LNCaP clone FGC (cell line): ENCODE measurements around the gene CCSER2.
"Not testable (repeated sequence)": the region's sequence is repeated elsewhere in the genome, so short reads cannot be mapped to it uniquely, and the experiment has no call there.

Experiments
- DNase-seq: peaks from one replicate; pipeline ENCODE4 v3.0.0-alpha.2; 2011; ENCODE audit warnings: low read depth
- H3K4me3 ChIP-seq: 2 replicates; pipeline ENCODE4 v1.5.1; 2011; ENCODE audit warnings: mild to moderate bottlenecking, low read depth, low read length, control low read depth
- TF ChIP-seq, protein P1 (sequence below): IDR thresholded peaks from 2 replicates; pipeline ENCODE4 v1.5.1; 2012; ENCODE audit warnings: mild to moderate bottlenecking; ENCODE audit not compliant: control insufficient read depth, insufficient read depth; ENCODE audit errors: extremely low read depth

The CCSER2 gene

DNA sequence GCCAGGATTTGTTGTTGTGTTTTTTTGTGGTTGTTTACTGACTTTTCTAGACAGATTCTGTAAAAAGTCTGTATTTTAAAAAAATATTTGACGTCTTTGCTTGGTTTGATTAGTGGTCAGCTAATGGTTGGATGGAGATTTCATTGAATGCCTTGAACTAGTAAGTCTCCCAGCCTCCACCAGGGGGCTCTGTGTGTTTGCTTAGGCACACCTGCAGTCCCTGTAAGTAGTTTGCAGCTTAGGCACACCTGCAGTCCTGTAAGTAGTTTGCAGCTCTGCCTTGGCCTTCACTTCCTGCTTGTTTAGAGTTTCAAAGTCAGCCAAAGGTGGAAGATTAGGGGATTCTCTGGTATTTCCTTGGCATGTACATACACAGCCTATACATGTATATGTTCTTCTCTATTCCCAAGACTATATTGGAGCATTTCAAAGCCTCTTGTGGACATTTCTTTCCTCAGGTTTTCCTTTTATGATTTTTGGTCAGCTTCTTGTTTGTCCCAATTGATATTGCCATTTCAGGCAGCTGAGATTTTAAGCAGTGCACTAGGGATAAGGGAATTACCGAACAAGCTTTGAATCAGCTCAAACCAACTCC is 101.6 kb downstream of the CCSER2 start:
- H3K4me3 ChIP-seq = no peak overlapping the region
- DNase-seq = peak; percentile 60
- TF ChIP-seq, protein P1, sequence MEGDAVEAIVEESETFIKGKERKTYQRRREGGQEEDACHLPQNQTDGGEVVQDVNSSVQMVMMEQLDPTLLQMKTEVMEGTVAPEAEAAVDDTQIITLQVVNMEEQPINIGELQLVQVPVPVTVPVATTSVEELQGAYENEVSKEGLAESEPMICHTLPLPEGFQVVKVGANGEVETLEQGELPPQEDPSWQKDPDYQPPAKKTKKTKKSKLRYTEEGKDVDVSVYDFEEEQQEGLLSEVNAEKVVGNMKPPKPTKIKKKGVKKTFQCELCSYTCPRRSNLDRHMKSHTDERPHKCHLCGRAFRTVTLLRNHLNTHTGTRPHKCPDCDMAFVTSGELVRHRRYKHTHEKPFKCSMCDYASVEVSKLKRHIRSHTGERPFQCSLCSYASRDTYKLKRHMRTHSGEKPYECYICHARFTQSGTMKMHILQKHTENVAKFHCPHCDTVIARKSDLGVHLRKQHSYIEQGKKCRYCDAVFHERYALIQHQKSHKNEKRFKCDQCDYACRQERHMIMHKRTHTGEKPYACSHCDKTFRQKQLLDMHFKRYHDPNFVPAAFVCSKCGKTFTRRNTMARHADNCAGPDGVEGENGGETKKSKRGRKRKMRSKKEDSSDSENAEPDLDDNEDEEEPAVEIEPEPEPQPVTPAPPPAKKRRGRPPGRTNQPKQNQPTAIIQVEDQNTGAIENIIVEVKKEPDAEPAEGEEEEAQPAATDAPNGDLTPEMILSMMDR = peak; percentile 72

DNA sequence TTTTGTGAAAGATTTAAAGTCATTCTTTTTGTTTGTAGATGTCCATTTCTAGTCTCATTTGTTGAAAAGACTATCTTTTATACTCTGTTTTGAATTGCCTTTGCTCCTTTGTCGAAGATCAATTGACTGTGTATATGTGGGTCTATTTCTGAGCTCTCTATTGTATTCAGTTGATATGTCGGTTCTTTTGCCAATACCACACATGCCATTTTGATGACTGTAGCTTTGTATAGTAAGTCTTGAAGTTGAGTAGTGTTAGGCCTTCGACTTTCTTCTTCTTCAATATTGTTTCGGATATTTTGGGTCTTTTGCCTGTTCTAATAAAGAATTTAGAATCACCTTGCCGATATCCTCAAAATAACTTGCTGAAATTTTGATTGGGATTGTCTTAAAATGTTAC is 104.5 kb downstream of the CCSER2 start:
- H3K4me3 ChIP-seq = no peak overlapping the region

DNA sequence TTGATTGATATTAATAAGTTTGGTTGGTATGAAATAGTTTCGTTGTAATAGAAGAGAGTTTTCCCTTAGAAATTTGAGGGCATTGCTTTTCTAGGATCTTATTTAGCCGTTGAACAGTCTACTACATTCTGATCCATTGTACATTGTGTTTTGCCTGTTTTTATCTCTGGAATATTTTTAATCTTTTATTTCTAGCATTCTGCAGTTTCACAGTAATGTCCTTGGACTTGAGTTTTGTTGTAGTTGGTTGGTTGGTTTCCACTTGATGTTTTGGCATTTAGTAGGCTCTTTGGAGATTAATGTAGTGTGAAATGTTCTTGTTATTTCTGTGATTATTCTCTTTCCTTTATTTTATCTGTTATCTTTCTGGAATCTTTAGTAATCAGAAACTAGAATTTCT is 112.4 kb downstream of the CCSER2 start:
- no peak overlapping the region for H3K4me3 ChIP-seq
- TF ChIP-seq, protein P1 = no peak
- DNase-seq = no peak

More for the DNA sequence above, 104.5 kb downstream of the CCSER2 start:
- TF ChIP-seq, protein P1 = no peak
- DNase-seq = no peak

DNA sequence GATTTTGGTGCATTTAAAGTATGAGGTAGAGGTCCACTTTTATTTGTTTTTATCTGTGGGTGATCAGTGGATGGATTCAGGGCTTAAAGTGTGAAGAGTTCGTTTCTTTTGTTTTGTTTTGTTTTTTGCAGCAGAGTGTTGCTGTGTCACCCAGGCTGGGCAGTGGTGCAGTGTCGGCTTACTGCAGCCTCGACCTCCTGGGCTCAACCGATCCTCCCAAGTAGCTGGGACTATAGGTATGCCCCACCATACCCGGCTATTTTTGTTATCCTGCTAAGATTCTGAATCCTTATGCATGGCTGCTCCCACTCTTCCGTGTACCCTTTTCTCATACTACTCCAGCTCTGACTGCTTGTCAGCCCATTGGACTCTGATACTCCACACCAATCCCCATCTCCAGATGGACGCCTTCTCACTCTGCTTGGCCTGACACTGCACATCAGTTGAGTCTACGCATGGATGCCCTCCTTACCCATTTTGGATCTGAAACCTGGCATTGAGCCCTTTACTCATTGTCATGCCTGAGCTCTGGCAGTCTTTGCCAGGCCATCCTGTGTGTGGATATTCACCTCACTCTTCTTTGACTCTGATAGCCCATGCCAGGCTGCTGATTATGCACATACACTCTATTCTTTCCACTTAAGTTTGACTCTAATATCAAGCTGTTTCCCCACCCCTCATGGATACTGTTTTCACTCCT is 119.5 kb downstream of the CCSER2 start:
- DNase-seq = no peak
- no peak overlapping the region for H3K4me3 ChIP-seq
- TF ChIP-seq, protein P1 = no peak

DNA sequence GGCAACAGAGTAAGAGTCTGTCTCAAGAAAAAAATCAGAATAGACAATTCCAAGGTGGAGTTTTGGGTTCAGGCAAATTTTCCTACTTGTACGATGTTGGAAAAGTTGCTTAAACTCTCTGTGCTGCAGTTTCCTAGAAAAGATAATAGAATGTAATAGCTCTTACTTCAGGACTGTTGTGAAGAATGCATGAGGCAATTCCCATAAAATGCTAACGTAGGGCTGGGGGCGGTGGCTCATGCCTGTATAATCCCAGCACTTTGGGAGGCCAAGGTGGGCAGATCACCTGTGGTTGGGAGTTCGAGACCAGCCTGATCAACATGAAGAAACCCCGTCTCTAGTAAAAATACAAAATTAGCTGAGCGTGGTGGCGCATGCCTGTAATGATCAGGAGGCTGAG is 121.0 kb downstream of the CCSER2 start:
- not testable (repeated sequence) for DNase-seq, H3K4me3 ChIP-seq

DNA sequence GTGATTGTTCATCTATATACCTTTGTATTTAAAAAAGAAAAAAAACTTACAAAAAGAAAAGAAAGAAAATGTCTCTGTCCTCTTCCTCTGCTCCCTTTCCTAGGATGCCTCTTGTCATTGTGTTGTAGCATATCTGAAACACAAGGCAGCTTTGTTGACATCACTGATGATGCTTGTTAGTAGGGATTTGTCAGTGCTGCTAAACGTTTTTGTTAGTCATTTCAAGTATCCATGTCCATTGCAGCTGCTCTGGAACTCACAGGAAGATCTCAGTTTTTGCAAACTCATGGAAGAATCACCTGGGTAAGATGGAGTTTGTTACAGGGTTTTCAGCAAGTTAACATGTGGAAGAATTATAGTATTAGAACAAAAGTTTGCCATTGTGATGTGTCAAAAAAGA is 123.6 kb downstream of the CCSER2 start:
- TF ChIP-seq, protein P1 = no peak
- no peak overlapping the region for H3K4me3 ChIP-seq
- no peak for DNase-seq

DNA sequence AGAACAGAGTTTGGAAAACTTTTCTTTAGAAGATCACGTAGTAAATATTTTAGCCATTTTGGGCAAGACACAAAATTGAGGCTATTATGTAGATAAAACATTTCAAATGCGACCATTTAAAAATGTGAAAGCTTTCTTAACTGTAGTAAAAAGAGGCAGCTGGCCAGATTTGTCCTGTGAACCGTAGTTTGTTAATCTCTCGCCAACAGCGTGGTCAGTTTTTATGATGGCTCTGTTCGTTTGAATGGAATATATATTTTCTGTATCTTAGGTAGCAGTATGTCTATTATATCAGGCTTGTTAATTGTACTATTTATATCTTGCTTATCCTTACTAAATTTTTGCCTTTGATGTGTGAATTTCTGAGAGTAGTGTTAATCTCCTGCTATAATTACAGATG is 124.9 kb downstream of the CCSER2 start:
- TF ChIP-seq, protein P1 = no peak
- H3K4me3 ChIP-seq = no peak overlapping the region
- DNase-seq = no peak
